OCI-LY1 (cell line): ENCODE data around the gene GALP.

Source experiments
- H2AFZ ChIP-seq: fragments of 200-600 bp; sonication (generic), shearing (Covaris generic); 2 replicates; pipeline ENCODE4 v1.6.0; 2014; ENCODE audit warnings: antibody characterized with exemption, mild to moderate bottlenecking, low read length
- H3F3A ChIP-seq: fragments of 200-600 bp; sonication (generic), shearing (Covaris generic); 2 replicates; pipeline ENCODE4 v1.6.0; 2014; ENCODE audit warnings: mild to moderate bottlenecking, antibody characterized with exemption, low read length, moderate library complexity; ENCODE audit not compliant: insufficient read depth
- H3K27ac ChIP-seq: fragments of 200-600 bp; sonication (generic); 2 replicates; pipeline ENCODE4 v1.5.1; 2014; ENCODE audit warnings: low read length, mixed run types, mild to moderate bottlenecking, low read depth; ENCODE audit not compliant: poor library complexity, severe bottlenecking
- H3K27me3 ChIP-seq: fragments of 200-600 bp; sonication (generic); 2 replicates; pipeline ENCODE4 v1.6.0; 2014; ENCODE audit warnings: antibody characterized with exemption, mild to moderate bottlenecking, low read length, moderate library complexity; ENCODE audit not compliant: insufficient read depth
- H3K36me3 ChIP-seq: fragments of 200-600 bp; sonication (generic); 2 replicates; pipeline ENCODE4 v1.6.1; 2014; ENCODE audit warnings: mild to moderate bottlenecking, antibody characterized with exemption, low read length, moderate library complexity, mixed read lengths; ENCODE audit not compliant: insufficient read depth
- H3K4me1 ChIP-seq: fragments of 200-600 bp; sonication (generic); 2 replicates; pipeline ENCODE4 v1.5.1; 2014; ENCODE audit warnings: mild to moderate bottlenecking, low read length, moderate library complexity; ENCODE audit not compliant: insufficient read depth, severe bottlenecking
- H3K4me2 ChIP-seq: fragments of 200-600 bp; sonication (generic), shearing (Covaris generic); 2 replicates; pipeline ENCODE4 v1.6.1; 2014; ENCODE audit warnings: low read length
- H3K4me3 ChIP-seq: fragments of 200-600 bp; sonication (generic); 2 replicates; pipeline ENCODE4 v1.5.1; 2014; ENCODE audit warnings: low read length, low read depth, mild to moderate bottlenecking, mixed read lengths; ENCODE audit not compliant: poor library complexity, severe bottlenecking
- H3K79me2 ChIP-seq: fragments of 200-600 bp; shearing (Covaris generic); 2 replicates; pipeline ENCODE4 v1.6.1; 2016; ENCODE audit warnings: mixed run types, low read length, mixed read lengths; ENCODE audit not compliant: insufficient read depth
- H3K9ac ChIP-seq: fragments of 200-600 bp; sonication (generic), shearing (Covaris generic); 2 replicates; pipeline ENCODE4 v1.6.1; 2014; ENCODE audit warnings: mild to moderate bottlenecking, low read length, mixed read lengths
- H3K9me2 ChIP-seq: fragments of 200-600 bp; sonication (generic), shearing (Covaris generic); 2 replicates; pipeline ENCODE4 v1.6.1; 2014; ENCODE audit warnings: low read depth, mild to moderate bottlenecking, low read length, mixed read lengths
- H3K9me3 ChIP-seq: fragments of 200-600 bp; shearing (Covaris generic); 2 replicates; pipeline ENCODE4 v1.6.1; 2014; ENCODE audit warnings: low read length, mixed read lengths
- H4K20me1 ChIP-seq: fragments of 200-600 bp; sonication (generic), shearing (Covaris generic); 2 replicates; pipeline ENCODE4 v1.6.0; 2016; ENCODE audit warnings: mild to moderate bottlenecking, low read length; ENCODE audit not compliant: insufficient read depth
- CTCF ChIP-seq: fragments of 200-600 bp; sonication (generic), shearing (Covaris generic); IDR thresholded peaks from 2 replicates; pipeline ENCODE4 v1.5.1; 2017; ENCODE audit warnings: mild to moderate bottlenecking, antibody characterized with exemption, low read length, moderate library complexity, mixed read lengths
- EZH2 ChIP-seq: fragments of 200-600 bp; sonication (generic), shearing (Covaris generic); IDR thresholded peaks from 2 replicates; pipeline ENCODE4 v1.8.0; 2017; ENCODE audit warnings: borderline replicate concordance, mixed run types, mild to moderate bottlenecking, antibody characterized with exemption, low read length, moderate library complexity, mixed read lengths

GALP gene

GRCh38 chr19:56189785-56190184, 14.0 kb downstream of the GALP start:
- H3K4me3 ChIP-seq = no peak overlapping the region
- H3K9ac ChIP-seq = no peak overlapping the region
- H3K79me2 ChIP-seq = no peaks in the 10 kb centered on the region
- no peak overlapping the region for H3K27ac ChIP-seq
- TF ChIP-seq CTCF = peak; percentile 28; the same call in 1 of the 2 replicates
- TF ChIP-seq EZH2 = no peak
- no peaks in the 10 kb centered on the region for H3F3A ChIP-seq
- no peaks in the 10 kb centered on the region for H3K9me2 ChIP-seq
- H3K4me2 ChIP-seq = no peak overlapping the region
- no peaks in the 10 kb centered on the region for H3K36me3 ChIP-seq
- no peaks in the 10 kb centered on the region for H4K20me1 ChIP-seq
- H2AFZ ChIP-seq = no peak overlapping the region
- no peaks in the 10 kb centered on the region for H3K4me1 ChIP-seq
- H3K27me3 ChIP-seq = no peaks in the 10 kb centered on the region
- no peaks in the 10 kb centered on the region for H3K9me3 ChIP-seq

- Histone ChIP-seq H3K36me3 (no peaks in the 10 kb centered on the region), H3K4me1 (no peaks in the 10 kb centered on the region), H3K9me3 (no peaks in the 10 kb centered on the region), H3K4me2 (no peak overlapping the region), H3K9me2 (no peaks in the 10 kb centered on the region), H3K27ac (no peak overlapping the region), H3K4me3 (no peak overlapping the region), H3K79me2 (no peaks in the 10 kb centered on the region), H3K27me3 (no peaks in the 10 kb centered on the region), H3F3A (no peaks in the 10 kb centered on the region), H3K9ac (no peak overlapping the region), H2AFZ (no peak overlapping the region), H4K20me1 (no peaks in the 10 kb centered on the region)
- TF ChIP-seq EZH2 (no peak), CTCF (peak; percentile 24; the same call in 1 of the 2 replicates)
Observed at GRCh38 chr19:56191115-56191514, 15.3 kb downstream of the GALP start.

GRCh38 chr19:56191711-56192110, 15.9 kb downstream of the GALP start:
- Histone ChIP-seq H3K4me3 (no peak overlapping the region), H3K4me1 (no peaks in the 10 kb centered on the region), H3K79me2 (no peaks in the 10 kb centered on the region), H2AFZ (no peak overlapping the region), H4K20me1 (no peaks in the 10 kb centered on the region), H3K4me2 (no peak overlapping the region), H3K27ac (no peak overlapping the region), H3K9ac (no peak overlapping the region), H3K9me2 (no peaks in the 10 kb centered on the region), H3K9me3 (no peaks in the 10 kb centered on the region), H3K27me3 (no peaks in the 10 kb centered on the region), H3F3A (no peaks in the 10 kb centered on the region), H3K36me3 (no peaks in the 10 kb centered on the region)
- no peak for TF ChIP-seq EZH2
- TF ChIP-seq CTCF = no peak
